ENCODE data around the gene MMRN2. TPM values are rescaled to one million over a fixed set of nuclear protein-coding genes. Genes with fewer than 3 reads are reported as not detected.
"Not testable (repeated sequence)": the region's sequence is repeated elsewhere in the genome, so short reads cannot be mapped to it uniquely, and the experiment has no call there.

The MMRN2 gene
- total RNA-seq, 1 donor from 2014 or later, result not detected

DNA sequence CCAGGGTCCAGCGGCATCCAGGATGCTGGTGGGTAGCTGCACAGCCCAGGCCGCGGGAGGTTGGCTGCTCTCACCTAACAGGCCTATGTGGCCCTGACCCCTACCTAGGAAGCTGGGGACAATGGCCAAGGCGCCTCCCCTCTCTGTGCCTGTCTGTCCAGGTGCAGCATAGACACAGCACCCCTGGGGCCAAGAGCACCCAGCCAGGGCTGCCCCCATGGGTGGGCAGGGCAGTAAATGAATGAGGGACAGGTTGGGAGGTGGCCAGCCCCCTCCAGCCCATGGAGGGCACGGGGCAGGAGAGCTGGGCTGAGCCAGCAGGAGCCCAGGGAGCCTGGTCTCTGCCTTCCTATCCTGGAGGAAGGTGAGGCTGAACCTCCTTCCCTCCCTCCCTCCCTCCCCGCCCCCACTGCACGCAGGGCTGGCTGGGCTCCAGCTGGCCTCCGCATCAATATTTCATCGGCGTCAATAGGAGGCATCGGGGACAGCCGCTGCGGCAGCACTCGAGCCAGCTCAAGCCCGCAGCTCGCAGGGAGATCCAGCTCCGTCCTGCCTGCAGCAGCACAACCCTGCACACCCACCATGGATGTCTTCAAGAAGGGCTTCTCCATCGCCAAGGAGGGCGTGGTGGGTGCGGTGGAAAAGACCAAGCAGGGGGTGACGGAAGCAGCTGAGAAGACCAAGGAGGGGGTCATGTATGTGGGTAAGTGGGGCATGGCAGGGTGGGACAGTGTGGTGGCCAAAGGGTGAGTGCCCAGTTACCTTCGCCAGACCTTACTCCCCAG, 893 bp upstream of the MMRN2 start, which contains the start of gene SNCG:
SNCG (plus strand) TSS at position 484 of the 785 bp plus-strand sequence; CDS start at position 583, 99 bp downstream.
- intact Hi-C loops (cut with micrococcal nuclease), result no loop called here

DNA sequence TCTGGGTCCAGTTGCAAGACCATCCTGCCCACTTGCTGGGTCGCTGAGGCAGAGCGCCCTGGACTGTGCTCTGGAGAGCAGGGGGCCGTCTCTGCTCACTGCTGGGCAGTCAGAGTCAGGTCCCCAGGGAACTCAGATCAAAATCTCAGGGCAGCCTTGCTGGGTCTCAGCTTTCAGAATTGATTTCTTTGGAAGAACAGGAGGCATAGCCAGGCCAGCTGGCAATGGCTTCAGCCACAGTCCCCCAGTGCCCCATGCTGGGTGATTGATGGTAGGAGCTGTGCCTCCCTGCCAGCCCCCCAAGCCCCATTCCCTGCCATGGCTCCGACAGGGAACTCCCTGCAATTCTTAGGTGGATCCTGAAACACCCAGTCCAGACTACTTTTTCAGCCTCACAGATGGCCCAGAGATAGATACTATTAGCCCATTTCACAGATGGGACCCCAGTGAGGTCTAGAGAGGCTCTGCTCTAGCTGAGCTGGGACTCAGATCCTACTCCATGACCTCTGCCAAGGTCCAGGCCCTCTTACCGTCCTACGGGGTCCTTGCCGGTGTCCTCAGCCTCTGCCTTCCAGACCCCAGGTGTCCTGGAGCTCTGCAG, 467 bp downstream of the MMRN2 start:
- intact Hi-C loops (cut with micrococcal nuclease), result no loop called here

DNA sequence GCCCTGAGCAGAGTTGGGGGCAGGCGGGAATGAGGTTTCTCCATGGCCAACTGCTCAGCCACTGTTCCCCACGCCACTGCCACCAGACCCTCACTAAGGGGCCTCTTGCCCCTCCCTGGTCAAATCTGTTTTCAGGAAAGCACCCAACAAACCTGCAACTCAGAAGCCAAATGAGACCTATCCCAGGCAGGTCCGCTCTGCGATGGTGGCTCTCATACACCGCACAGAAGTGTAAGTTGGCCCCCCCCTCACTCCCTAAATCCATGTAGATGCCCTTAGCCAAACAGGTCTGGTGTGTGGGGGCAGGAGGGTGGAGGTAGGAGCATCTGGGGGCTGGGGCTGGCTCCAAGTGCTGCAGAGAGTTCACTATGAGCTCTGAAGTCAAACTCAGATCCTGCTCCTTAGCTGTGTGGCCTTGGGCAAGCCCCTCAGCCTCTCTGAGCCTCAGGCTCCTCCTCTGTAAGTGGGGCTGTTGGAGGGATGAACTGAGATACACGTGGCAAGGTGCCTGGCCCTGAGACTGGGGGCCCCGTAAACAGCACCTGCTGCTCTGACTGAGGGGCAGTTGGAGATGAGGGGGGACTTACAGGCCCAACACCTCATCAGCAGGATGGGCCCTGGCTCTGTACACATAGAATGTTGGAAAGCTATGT, 1.1 kb downstream of the MMRN2 start:
- intact Hi-C loops (cut with micrococcal nuclease), result no loop called here

GRCh38 chr10:86955501-86956194, 1.8 kb downstream of the MMRN2 start:
- intact Hi-C loops (cut with micrococcal nuclease), result no loop called here

GRCh38 chr10:86954681-86955500, 2.5 kb downstream of the MMRN2 start:
- intact Hi-C loops (cut with micrococcal nuclease), result no loop called here

- intact Hi-C loops (cut with micrococcal nuclease), result no loop called here
These were observed 3.4 kb downstream of the MMRN2 start for GRCh38 chr10:86953747-86954680.

- intact Hi-C loops (cut with micrococcal nuclease), result not testable (repeated sequence)
These were observed 4.7 kb downstream of the MMRN2 start for GRCh38 chr10:86952697-86953096.

GRCh38 chr10:86952106-86952505, 5.3 kb downstream of the MMRN2 start:
- intact Hi-C loops (cut with micrococcal nuclease), result no loop called here

GRCh38 chr10:86951184-86951761, 6.1 kb downstream of the MMRN2 start:
- intact Hi-C loops (cut with micrococcal nuclease), result loop anchor here (2.0 kb wide), 1 partner anchor 16 kb away; no protein-coding TSS in a partner anchor

GRCh38 chr10:86950349-86950748, 7.1 kb downstream of the MMRN2 start:
- intact Hi-C loops (cut with micrococcal nuclease), result loop anchor here (2.0 kb wide), 1 partner anchor 16 kb away; no protein-coding TSS in a partner anchor

DNA sequence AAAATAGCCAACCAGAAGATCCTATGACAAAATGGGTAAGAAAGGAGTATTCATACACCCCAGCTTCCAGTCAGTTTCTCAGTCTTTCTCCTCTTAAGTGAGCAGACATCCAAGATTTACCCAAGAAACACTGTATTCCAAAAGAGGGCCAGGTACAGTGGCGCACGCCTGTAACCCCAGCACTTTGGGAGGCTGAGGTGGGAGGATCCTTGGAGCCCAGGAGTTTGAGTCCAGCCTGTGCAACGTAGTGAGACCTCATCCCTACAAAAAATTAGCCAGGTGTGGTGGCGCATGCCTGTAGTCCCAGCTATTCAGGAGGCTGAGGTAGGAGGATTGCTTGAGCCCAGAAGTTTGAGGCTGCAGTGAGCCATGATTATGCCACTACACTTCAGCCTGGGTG, 9.6 kb downstream of the MMRN2 start:
- intact Hi-C loops (cut with micrococcal nuclease), result not testable (repeated sequence)

DNA sequence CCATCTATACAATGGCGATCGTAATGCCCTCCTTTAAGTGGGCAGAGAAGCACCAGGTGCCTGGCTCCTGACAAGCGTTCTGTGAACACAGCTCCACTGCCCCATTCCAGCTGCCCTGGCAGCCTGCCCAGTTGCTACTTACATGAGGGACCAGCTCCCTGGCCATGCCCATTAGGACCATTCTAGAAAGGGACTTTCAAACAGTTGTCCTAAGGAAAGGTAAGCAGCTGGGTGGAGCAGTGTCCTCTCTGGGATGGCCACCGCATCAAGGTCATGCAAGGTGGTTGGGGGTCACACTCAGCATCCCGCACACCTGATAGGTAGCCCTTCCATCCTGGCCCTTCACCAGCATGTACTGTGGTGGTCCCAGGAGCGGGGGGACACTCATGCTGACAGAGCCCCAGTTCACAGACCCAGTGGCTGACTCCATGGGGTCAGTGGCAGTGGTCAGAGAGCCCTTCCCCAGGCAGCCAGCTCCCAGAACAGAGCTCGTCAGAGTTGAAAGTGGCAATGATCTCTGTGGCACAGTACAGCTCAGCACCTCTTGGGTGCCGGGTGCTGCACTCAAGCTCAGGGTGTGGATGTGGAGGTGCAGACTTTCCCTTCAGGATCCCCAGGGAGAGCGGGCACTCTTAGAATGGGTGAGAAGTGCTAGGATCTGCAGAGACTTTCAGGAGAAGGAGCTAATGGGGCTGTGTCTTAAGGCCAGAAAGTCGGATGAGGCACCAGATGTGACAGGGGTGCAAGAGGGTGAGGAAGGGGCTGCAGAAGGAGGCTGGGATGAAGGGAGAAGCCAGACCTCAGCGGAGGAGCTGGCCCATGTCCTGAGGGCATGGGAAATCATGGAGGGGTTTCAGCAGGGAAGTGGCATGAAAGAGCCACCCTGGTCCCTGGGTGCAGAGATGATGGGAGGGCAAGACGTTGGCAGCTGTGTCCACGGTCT, 10.9 kb downstream of the MMRN2 start:
- intact Hi-C loops (cut with micrococcal nuclease), result no loop called here

DNA sequence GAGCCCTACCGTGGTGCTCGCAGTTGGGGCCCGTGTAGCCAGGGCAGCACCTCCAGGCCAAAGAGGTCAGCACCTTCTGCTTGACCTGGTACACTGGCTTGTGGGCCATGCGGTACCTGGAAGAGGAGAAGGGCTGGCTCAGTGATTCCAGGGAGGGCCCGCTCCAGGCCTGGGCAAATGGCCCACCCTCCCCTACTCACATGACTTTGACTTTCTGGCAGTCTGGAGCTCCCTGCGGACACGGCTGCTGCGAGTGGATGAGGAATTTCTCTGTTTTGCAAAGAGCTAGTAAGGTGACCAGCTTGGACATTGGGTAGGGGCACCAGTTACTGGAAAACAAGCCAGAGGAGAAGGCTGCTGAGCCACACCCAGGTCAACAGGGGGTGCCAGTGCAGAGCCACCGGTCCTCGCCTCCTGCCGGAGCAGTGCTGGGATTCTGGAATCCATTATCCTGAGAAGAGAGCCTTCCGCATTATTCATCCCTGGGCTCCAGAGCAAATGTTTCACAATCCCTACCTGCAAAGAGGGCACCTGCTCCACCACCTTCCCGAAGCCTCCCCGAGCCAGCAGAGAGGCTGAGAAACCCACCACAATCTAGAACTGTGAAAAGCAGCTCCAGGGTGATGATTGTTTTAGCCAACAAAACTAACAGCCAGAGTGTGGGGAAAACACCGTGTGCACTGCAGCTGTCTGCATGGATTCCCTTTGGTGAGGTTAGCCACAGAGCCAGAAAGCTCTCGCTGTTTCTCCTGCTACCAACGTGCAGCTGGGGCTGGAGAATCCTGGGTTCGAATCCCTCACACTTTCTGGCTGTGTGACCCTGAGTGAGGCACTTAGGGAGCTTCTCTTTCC, 11.8 kb downstream of the MMRN2 start:
- intact Hi-C loops (cut with micrococcal nuclease), result no loop called here

DNA sequence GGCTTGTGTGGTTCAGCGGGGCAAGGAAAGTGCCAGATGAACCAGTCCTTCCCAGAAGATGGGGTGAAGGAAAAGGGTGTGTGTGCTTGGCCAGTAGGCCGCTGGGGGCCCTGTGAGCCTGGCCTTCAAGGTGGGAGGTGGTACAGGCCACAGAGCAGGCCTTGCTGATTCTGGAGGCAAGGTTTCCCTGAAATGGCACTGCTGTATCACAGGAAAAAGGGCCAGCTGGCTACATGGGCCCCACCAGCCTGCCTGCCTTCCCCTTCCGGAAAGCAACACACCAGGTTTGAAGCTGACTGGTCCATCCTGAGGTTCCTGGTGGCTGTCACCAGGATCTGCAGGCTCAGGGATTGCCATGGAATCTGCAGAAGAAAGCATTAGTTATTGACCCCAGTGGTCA, 12.5 kb downstream of the MMRN2 start:
- intact Hi-C loops (cut with micrococcal nuclease), result no loop called here

DNA sequence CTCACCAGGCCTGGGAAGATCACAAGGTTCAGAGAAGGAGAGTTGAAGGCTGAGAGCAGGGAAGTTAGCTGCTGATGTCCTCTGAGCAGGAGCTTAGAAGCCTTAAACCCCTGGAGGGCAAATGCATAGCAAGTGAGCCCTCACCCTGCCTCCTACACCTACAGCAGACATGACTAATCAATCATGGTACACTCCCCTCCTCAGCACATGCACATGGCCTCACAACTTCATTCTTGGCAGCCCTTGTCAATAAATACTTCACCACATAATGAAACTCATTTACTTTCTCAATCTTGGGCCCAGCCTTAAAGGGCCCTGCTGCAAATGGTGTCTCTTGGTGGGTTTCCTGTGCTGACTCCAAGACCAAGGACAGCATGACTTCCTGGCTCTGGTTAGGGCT, 12.9 kb downstream of the MMRN2 start:
- intact Hi-C loops (cut with micrococcal nuclease), result no loop called here

GRCh38 chr10:86944031-86944419, 13.4 kb downstream of the MMRN2 start:
- intact Hi-C loops (cut with micrococcal nuclease), result no loop called here

- intact Hi-C loops (cut with micrococcal nuclease), result no loop called here
These were observed 13.9 kb downstream of the MMRN2 start for GRCh38 chr10:86943316-86944030.
